Endothelial cell of umbilical vein (primary cell): Measurements from ENCODE around the gene MYL5.

Experiments used
- CTCF ChIP-seq, 2 donors: IDR thresholded peaks; 1 replicate in 1 of 2; 2 replicates in 1 of 2; pipeline ENCODE4 v1.5.1; 2011; ENCODE audit warnings: low read length in 2 of 2, mild to moderate bottlenecking in 2 of 2, moderate library complexity in 2 of 2, control low read depth in 1 of 2, inconsistent platforms in 1 of 2, low read depth in 1 of 2; ENCODE audit not compliant: insufficient read depth in 1 of 2; ENCODE audit errors: extremely low read depth in 1 of 2
- EZH2 ChIP-seq: IDR thresholded peaks from 2 replicates; pipeline ENCODE4 v1.6.1; 2012; ENCODE audit warnings: borderline replicate concordance, low read depth, mild to moderate bottlenecking, moderate library complexity, low read length, inconsistent platforms; ENCODE audit not compliant: severe bottlenecking
- FOS ChIP-seq: IDR thresholded peaks from 2 replicates; pipeline ENCODE4 v1.6.1; 2011; ENCODE audit warnings: mild to moderate bottlenecking, low read length, moderate library complexity, borderline replicate concordance; ENCODE audit not compliant: insufficient read depth
- GATA2 ChIP-seq: IDR thresholded peaks from 2 replicates; pipeline ENCODE4 v1.7.0; 2011; ENCODE audit warnings: low read depth, mild to moderate bottlenecking, moderate library complexity, mixed read lengths, low read length; ENCODE audit not compliant: insufficient read length, insufficient read depth
- JUN ChIP-seq: IDR thresholded peaks from 2 replicates; pipeline ENCODE4 v1.6.1; 2011; ENCODE audit warnings: borderline replicate concordance, low read depth; ENCODE audit not compliant: insufficient read length, insufficient read depth
- MAX ChIP-seq: IDR thresholded peaks from 2 replicates; pipeline ENCODE4 v1.6.1; 2011; ENCODE audit not compliant: insufficient read depth, insufficient read length
- MYC ChIP-seq: IDR thresholded peaks from one replicate; pipeline ENCODE4 v1.6.1; 2011; ENCODE audit warnings: mild to moderate bottlenecking, low read depth, low read length
- POLR2A ChIP-seq: IDR thresholded peaks from 2 replicates; pipeline ENCODE4 v1.6.1; 2012; ENCODE audit warnings: low read depth, mild to moderate bottlenecking, control low read depth, low read length
- POLR2AphosphoS5 ChIP-seq: IDR thresholded peaks from 2 replicates; pipeline ENCODE4 v1.6.1; 2012; ENCODE audit warnings: low read depth, mild to moderate bottlenecking, control low read depth, low read length, moderate library complexity; ENCODE audit not compliant: insufficient read depth

GRCh38 chr4:627347-628125, 46.8 kb upstream of the MYL5 start:
- TF ChIP-seq CTCF (IDR thresholded peaks at IDR 0.05; ENCODE audit: extremely low read depth in 1 of 2, insufficient read depth in 1 of 2, low read depth in 1 of 2, low read length in 2 of 2) (no peak), MAX (no peak), POLR2AphosphoS5 (no peak), POLR2A (no peak), EZH2 (no peak), JUN (no peak), FOS (no peak), MYC (no peak), GATA2 (no peak)
